Measurements from ENCODE around the gene SND1. TPM values are rescaled to one million over a fixed set of nuclear protein-coding genes. Genes with fewer than 3 reads are reported as not detected.

SND1 gene
- total and polyA plus RNA-seq, 10 donors: 61.7 to 173 (median 116) TPM

- TF ChIP-seq CTCF (IDR thresholded peaks at IDR 0.05 in 8 of 11, conservative IDR thresholded peaks at IDR 0.05 in 3 of 11) (no peak), POLR2AphosphoS5 (IDR thresholded peaks at IDR 0.05) (no peak), POLR2A (IDR thresholded peaks at IDR 0.05) (no peak)
- H3K4me1 ChIP-seq: peaks cover 0 to 57% (median 40%) of the 10 kb centered on the region in 6 donors
- intact Hi-C loops (cut with DNase I; ENCODE audit: low total_unique reads): no loop called here
- H3K36me3 ChIP-seq: peaks cover 0 to 5% (median 0%) of the 10 kb centered on the region in 6 donors
- no peak for DNase-seq
- no peaks in the 10 kb centered on the region for H3K9me3 ChIP-seq
- peak overlapping the region in 4 of 8 donors; percentile 3 to 66 (median 59) for H3K27ac ChIP-seq
- no peak overlapping the region for H3K4me3 ChIP-seq
- no peaks in the 10 kb centered on the region for H3K27me3 ChIP-seq (replicated peaks in 1 of 7)
- WGBS, 5 donors: 41 to 59% (median 51%) methylated on average over 3 of the region's 3 CpGs
Measured at GRCh38 chr7:127782654-127783559, 130.9 kb downstream of the SND1 start.

GRCh38 chr7:127786184-127786583 is 134.2 kb downstream of the SND1 start:
- WGBS, 5 donors: 94 to 100% (median 98%) methylated on average over 1 of the region's 1 CpG
- Histone ChIP-seq H3K4me3 (no peak overlapping the region), H3K9me3 (no peaks in the 10 kb centered on the region), H3K36me3 (peaks cover 0 to 5% (median 0%) of the 10 kb centered on the region in 6 donors), H3K4me1 (peaks cover 0 to 58% (median 43%) of the 10 kb centered on the region in 6 donors), H3K27me3 (replicated peaks in 1 of 7) (no peaks in the 10 kb centered on the region), H3K27ac (no peak overlapping the region)
- intact Hi-C loops (cut with DNase I; ENCODE audit: low total_unique reads): no loop called here
- TF ChIP-seq POLR2A (IDR thresholded peaks at IDR 0.05) (no peak), POLR2AphosphoS5 (IDR thresholded peaks at IDR 0.05) (no peak), CTCF (IDR thresholded peaks at IDR 0.05 in 8 of 11, conservative IDR thresholded peaks at IDR 0.05 in 3 of 11) (no peak)
- no peak for DNase-seq

- WGBS, 5 donors: 93 to 97% (median 96%) methylated on average over 3 of the region's 3 CpGs
Measured at GRCh38 chr7:127789031-127789430, 137.0 kb downstream of the SND1 start.

More at GRCh38 chr7:127789031-127789430, 137.0 kb downstream of the SND1 start:
- DNase-seq: no peak
- Histone ChIP-seq H3K36me3 (peaks cover 0 to 5% (median 0%) of the 10 kb centered on the region in 6 donors), H3K4me1 (peaks cover 0 to 57% (median 34%) of the 10 kb centered on the region in 6 donors), H3K27ac (no peak overlapping the region), H3K4me3 (no peak overlapping the region), H3K27me3 (replicated peaks in 1 of 7) (no peaks in the 10 kb centered on the region), H3K9me3 (no peaks in the 10 kb centered on the region)
- intact Hi-C loops (cut with DNase I; ENCODE audit: low total_unique reads): no loop called here
- no peak for TF ChIP-seq CTCF (IDR thresholded peaks at IDR 0.05 in 8 of 11, conservative IDR thresholded peaks at IDR 0.05 in 3 of 11)
- TF ChIP-seq POLR2A (IDR thresholded peaks at IDR 0.05): no peak
- TF ChIP-seq POLR2AphosphoS5 (IDR thresholded peaks at IDR 0.05): no peak
